Brain pericyte (primary cell): ENCODE measurements around the gene PSEN2.

ENCODE experiments used
- DNase-seq: peaks from one replicate; pipeline ENCODE4 v3.0.0-alpha.2; 2012; ENCODE audit warnings: low read depth, low spot score

PSEN2 gene

GRCh38 chr1:226864311-226864710 is 6.1 kb upstream of the PSEN2 start:
- DNase-seq = no peak

- no peak for DNase-seq
These were observed 4.8 kb upstream of the PSEN2 start for GRCh38 chr1:226865590-226865989.

- no peak for DNase-seq
These were observed 2.9 kb upstream of the PSEN2 start for GRCh38 chr1:226867461-226868054.

- no peak for DNase-seq
These were observed 1.7 kb upstream of the PSEN2 start for GRCh38 chr1:226868726-226869125.

- DNase-seq = no peak
These were observed 403 bp upstream of the PSEN2 start for GRCh38 chr1:226870026-226870400.

GRCh38 chr1:226871636-226872327 is 1.4 kb downstream of the PSEN2 start:
- no peak for DNase-seq

- DNase-seq = no peak
These were observed 2.0 kb downstream of the PSEN2 start for GRCh38 chr1:226872437-226872836.

- DNase-seq = no peak
These were observed 3.6 kb downstream of the PSEN2 start for GRCh38 chr1:226873771-226874578.

- no peak for DNase-seq
These were observed 4.4 kb downstream of the PSEN2 start for GRCh38 chr1:226874579-226875425.

GRCh38 chr1:226875641-226876295 is 5.4 kb downstream of the PSEN2 start:
- DNase-seq = no peak

- DNase-seq = no peak
These were observed 7.3 kb downstream of the PSEN2 start for GRCh38 chr1:226877669-226878068.

GRCh38 chr1:226880372-226881287 is 10.2 kb downstream of the PSEN2 start:
- no peak for DNase-seq

GRCh38 chr1:226881515-226882185 is 11.2 kb downstream of the PSEN2 start:
- no peak for DNase-seq

GRCh38 chr1:226882187-226882586 is 11.8 kb downstream of the PSEN2 start:
- no peak for DNase-seq

GRCh38 chr1:226882631-226883409 is 12.4 kb downstream of the PSEN2 start:
- no peak for DNase-seq

GRCh38 chr1:226883630-226884029 is 13.2 kb downstream of the PSEN2 start:
- no peak for DNase-seq

- DNase-seq = no peak
These were observed 13.8 kb downstream of the PSEN2 start for GRCh38 chr1:226884116-226884625.

GRCh38 chr1:226884966-226885820 is 14.8 kb downstream of the PSEN2 start:
- no peak for DNase-seq
